HEK293 (cell line): ENCODE results near the gene NARS2.
"Not testable (repeated sequence)": the region's sequence is repeated elsewhere in the genome, so short reads cannot be mapped to it uniquely, and the experiment has no call there.

ENCODE experiments used
- CTCF ChIA-PET: fragments of 350-600 bp; formaldehyde crosslinking; extraction: SDS; loops from one replicate; lab custom pipeline; 2021; ENCODE audit warnings: antibody characterized with exemption; lab: Yijun Ruan, JAX
- POLR2A ChIA-PET: fragments of 300-600 bp; formaldehyde crosslinking; extraction: SDS; loops from one replicate; lab custom pipeline; 2020; ENCODE audit warnings: antibody characterized with exemption, inconsistent platforms; lab: Yijun Ruan, JAX
- H3K27ac ChIP-seq: fragments of 200-500 bp; sonication (Bioruptor generic); 2 replicates; pipeline ENCODE4 v1.5.1; 2014; ENCODE audit warnings: low read depth, low read length, control low read depth, inconsistent platforms; ENCODE audit errors: extremely low read depth
- H3K36me3 ChIP-seq, 2 experiments: fragments of 200-500 bp in 1 of 2; sonication (Bioruptor generic) in 1 of 2; 1 replicate in 1 of 2; 2 replicates in 1 of 2; pipeline ENCODE4 v1.5.1; 2014 to 2017; ENCODE audit warnings: inconsistent platforms in 2 of 2, low read length in 2 of 2; ENCODE audit not compliant: control insufficient read depth in 2 of 2, insufficient read depth in 1 of 2
- H3K4me1 ChIP-seq: fragments of 200-500 bp; sonication (Bioruptor generic); 2 replicates; pipeline ENCODE4 v1.5.1; 2014; ENCODE audit warnings: mild to moderate bottlenecking, low read length, inconsistent platforms; ENCODE audit not compliant: control insufficient read depth, insufficient read depth
- H3K4me3 ChIP-seq: 2 replicates; pipeline ENCODE4 v1.5.1; 2011; ENCODE audit warnings: low read depth, mild to moderate bottlenecking, control low read depth, low read length, moderate library complexity
- H3K9me3 ChIP-seq: fragments of 200-500 bp; sonication (Bioruptor generic); 2 replicates; pipeline ENCODE4 v1.5.1; 2014; ENCODE audit warnings: low read depth, low read length, inconsistent platforms; ENCODE audit not compliant: control insufficient read depth, insufficient read depth
- BCL6B ChIP-seq: fragments of 450-650 bp; formaldehyde crosslinking; IDR thresholded peaks from 2 replicates; pipeline ENCODE4 v1.5.1; 2017; ENCODE audit warnings: missing biosample characterization, missing genetic modification characterization
- CTCF ChIP-seq: fragments of 450-650 bp; formaldehyde crosslinking; IDR thresholded peaks from 2 replicates; pipeline ENCODE4 v1.5.1; 2016; ENCODE audit warnings: missing biosample characterization, missing genetic modification characterization
- MYNN ChIP-seq: fragments of 450-650 bp; formaldehyde crosslinking; IDR thresholded peaks from 2 replicates; pipeline ENCODE4 v1.5.1; 2016; ENCODE audit warnings: missing biosample characterization, missing genetic modification characterization, borderline replicate concordance
- RBAK ChIP-seq: fragments of 450-650 bp; formaldehyde crosslinking; IDR thresholded peaks from 2 replicates; pipeline ENCODE4 v1.5.1; 2016; ENCODE audit warnings: missing biosample characterization, missing genetic modification characterization
- SALL2 ChIP-seq: fragments of 450-650 bp; formaldehyde crosslinking; IDR thresholded peaks from 2 replicates; pipeline ENCODE4 v1.5.0; 2017; ENCODE audit warnings: missing biosample characterization, mild to moderate bottlenecking, missing genetic modification characterization, borderline replicate concordance
- ZBTB11 ChIP-seq: fragments of 450-650 bp; formaldehyde crosslinking; conservative IDR thresholded peaks from 2 replicates; pipeline ENCODE4 v1.5.1; 2016; ENCODE audit warnings: low read depth, missing biosample characterization, missing genetic modification characterization
- ZNF146 ChIP-seq: fragments of 450-650 bp; formaldehyde crosslinking; IDR thresholded peaks from 2 replicates; pipeline ENCODE4 v1.5.1; 2016; ENCODE audit warnings: missing biosample characterization, missing genetic modification characterization
- ZNF266 ChIP-seq: fragments of 450-650 bp; formaldehyde crosslinking; IDR thresholded peaks from 2 replicates; pipeline ENCODE4 v1.5.1; 2016; ENCODE audit warnings: missing biosample characterization, missing genetic modification characterization, low read depth
- ZNF274 ChIP-seq, 2 experiments: fragments of 200-500 bp in 1 of 2; fragments of 450-650 bp in 1 of 2; sonication (Bioruptor generic) in 1 of 2; formaldehyde crosslinking in 1 of 2; IDR thresholded peaks; 2 replicates each; pipeline versions ENCODE4 v1.5.1 to v1.6.1; 2014 to 2016; ENCODE audit warnings: borderline replicate concordance in 1 of 2, inconsistent platforms in 1 of 2, low read length in 1 of 2, missing biosample characterization in 1 of 2, missing genetic modification characterization in 1 of 2
- ZNF311 ChIP-seq: fragments of 450-650 bp; formaldehyde crosslinking; IDR thresholded peaks from 2 replicates; pipeline ENCODE4 v1.5.1; 2017; ENCODE audit warnings: missing biosample characterization, missing genetic modification characterization, borderline replicate concordance
- ZNF350 ChIP-seq: fragments of 450-650 bp; formaldehyde crosslinking; IDR thresholded peaks from 2 replicates; pipeline ENCODE4 v1.5.0; 2017; ENCODE audit warnings: missing biosample characterization, mild to moderate bottlenecking, missing genetic modification characterization
- ZNF555 ChIP-seq: fragments of 450-650 bp; formaldehyde crosslinking; conservative IDR thresholded peaks from 2 replicates; pipeline ENCODE4 v1.5.1; 2017; ENCODE audit warnings: missing biosample characterization, mild to moderate bottlenecking, missing genetic modification characterization, inconsistent platforms
- ZNF660 ChIP-seq: fragments of 450-650 bp; IDR thresholded peaks from 2 replicates; pipeline ENCODE4 v1.5.1; 2018; ENCODE audit warnings: missing biosample characterization, mild to moderate bottlenecking, missing genetic modification characterization

Gene NARS2

GRCh38 chr11:78603792-78604191, 29.1 kb upstream of the NARS2 start (continued):
- TF ChIP-seq ZNF350 (tag by site-specific recombination) (no peak), SALL2 (tag by site-specific recombination) (no peak), ZNF311 (tag by site-specific recombination) (no peak), ZNF266 (no peak), CTCF (tag by site-specific recombination) (no peak), ZBTB11 (no peak), MYNN (tag by site-specific recombination) (no peak), BCL6B (tag by site-specific recombination) (no peak), RBAK (tag by site-specific recombination) (no peak), ZNF555 (tag by site-specific recombination) (no peak), ZNF660 (tag by site-specific recombination) (no peak), ZNF274 (IDR thresholded peaks at IDR 0.05; ENCODE audit: low read length) (no peak), ZNF274 (tag by site-specific recombination; IDR thresholded peaks at IDR 0.05; ENCODE audit: borderline replicate concordance) (no peak)

- H3K4me3 ChIP-seq, H3K27ac ChIP-seq, H3K9me3 ChIP-seq, H3K4me1 ChIP-seq, POLR2A ChIA-PET, H3K36me3 ChIP-seq, CTCF ChIA-PET: not testable (repeated sequence)
Observed at GRCh38 chr11:78602771-78603170, 28.1 kb upstream of the NARS2 start.

GRCh38 chr11:78601066-78601465, 26.4 kb upstream of the NARS2 start:
- H3K36me3 ChIP-seq, H3K4me1 ChIP-seq, H3K9me3 ChIP-seq, POLR2A ChIA-PET, H3K4me3 ChIP-seq, H3K27ac ChIP-seq: not testable (repeated sequence)
- CTCF ChIA-PET, result interaction anchor here (0.6 kb wide), 1 partner anchor 10 kb away, joined by 3 read pairs; no protein-coding TSS in a partner anchor

GRCh38 chr11:78597579-78597978, 22.9 kb upstream of the NARS2 start:
- not testable (repeated sequence) for H3K4me1 ChIP-seq, H3K9me3 ChIP-seq, H3K36me3 ChIP-seq, H3K4me3 ChIP-seq, H3K27ac ChIP-seq
- ChIA-PET POLR2A (interaction anchor here (0.7 kb wide), 1 partner anchor 96 kb away, joined by 3 read pairs; no protein-coding TSS in a partner anchor), CTCF (interaction anchor here (1.1 kb wide), 1 partner anchor 10 kb away, joined by 3 read pairs; no protein-coding TSS in a partner anchor)
- peak; percentile 70 for TF ChIP-seq ZNF146 (tag by site-specific recombination)
